Measurements from ENCODE around the gene LRRC59. TPM values are rescaled to one million over a fixed set of nuclear protein-coding genes. Genes with fewer than 3 reads are reported as not detected.
A peak's percentile ranks its signal among the peaks of the same experiment; 100 is the strongest.

The LRRC59 gene
- total and polyA plus RNA-seq, 2 of the 13 experiments (the other 11 are each of a cell fraction or from before 2014, with no cell fraction given), result 87.3 to 222 TPM

- TF ChIP-seq TOE1 (CRISPR knock-in tag; IDR thresholded peaks at IDR 0.05) (no peak), GTF2F1 (IDR thresholded peaks at IDR 0.05; ENCODE audit: low read length) (no peak), ZNF724P (CRISPR knock-in tag; IDR thresholded peaks at IDR 0.05; ENCODE audit: borderline replicate concordance) (peak; percentile 76; the same call in 1 of the 2 replicates), IKZF4 (CRISPR knock-in tag; IDR thresholded peaks at IDR 0.05; ENCODE audit: borderline replicate concordance, low read depth, not compliant biosample characterization) (peak; percentile 94), TCF12 (IDR thresholded peaks at IDR 0.05) (no peak), TCF12 (CRISPR knock-in tag; IDR thresholded peaks at IDR 0.05) (peak; percentile 83), XBP1 (CRISPR knock-in tag; IDR thresholded peaks at IDR 0.05) (0 out of 2 replicates have a peak, but pooled peaks have one; percentile 16), REL (CRISPR knock-in tag; conservative IDR thresholded peaks at IDR 0.05) (no peak), TRIM24 (CRISPR knock-in tag; IDR thresholded peaks at IDR 0.05) (no peak), ZBTB26 (CRISPR knock-in tag; IDR thresholded peaks at IDR 0.05; ENCODE audit: borderline replicate concordance) (peak; percentile 37; the same call in 1 of the 2 replicates), ZNF772 (CRISPR knock-in tag; IDR thresholded peaks at IDR 0.05) (peak; percentile 48; the same call in 1 of the 2 replicates), NFATC3 (CRISPR knock-in tag; IDR thresholded peaks at IDR 0.05) (no peak), ZNF574 (CRISPR knock-in tag; IDR thresholded peaks at IDR 0.05) (peak; percentile 64), NFKB2 (CRISPR knock-in tag; IDR thresholded peaks at IDR 0.05; ENCODE audit: borderline replicate concordance) (peak; percentile 92), ZNF761 (CRISPR knock-in tag; conservative IDR thresholded peaks at IDR 0.05) (no peak), REPIN1 (CRISPR knock-in tag; IDR thresholded peaks at IDR 0.05; ENCODE audit: borderline replicate concordance, low read depth) (no peak; the same call in 1 of the 2 replicates), JUND (CRISPR knock-in tag; IDR thresholded peaks at IDR 0.05) (0 out of 2 replicates have a peak, but pooled peaks have one; percentile 21), IRF9 (CRISPR knock-in tag; IDR thresholded peaks at IDR 0.05; ENCODE audit: borderline replicate concordance) (no peak), ZBTB20 (CRISPR knock-in tag; IDR thresholded peaks at IDR 0.05; ENCODE audit: borderline replicate concordance, low read depth) (0 out of 2 replicates have a peak, but pooled peaks have one; percentile 48), IRX3 (CRISPR knock-in tag; IDR thresholded peaks at IDR 0.05; ENCODE audit: borderline replicate concordance, low read depth) (0 out of 2 replicates have a peak, but pooled peaks have one; percentile 39), ZNF275 (CRISPR knock-in tag; IDR thresholded peaks at IDR 0.05; ENCODE audit: borderline replicate concordance) (peak; percentile 63; the same call in 1 of the 2 replicates), KDM2A (CRISPR knock-in tag; IDR thresholded peaks at IDR 0.05; ENCODE audit: borderline replicate concordance, low read depth) (peak; percentile 73)
Observed at GRCh38 chr17:50345432-50346312, 51.7 kb downstream of the LRRC59 start, which contains the start of gene XYLT2 (continued).

Measured in HepG2 (cell line).